GM12891 (cell line): ENCODE results near the gene MYOM1.

Experiments
- DNase-seq: peaks from one replicate; pipeline ENCODE4 v3.0.0; 2011; ENCODE audit warnings: low spot score; ENCODE audit not compliant: insufficient read length
- FAIRE-seq: peaks from 2 replicates; lab custom pipeline; 2011; peaks lifted over from hg19 to GRCh38; lab: Jason Lieb, UNC
- PAX5 ChIP-seq: IDR thresholded peaks from 2 replicates; pipeline ENCODE4 v1.6.1; 2011; ENCODE audit warnings: low read length, moderate library complexity, mild to moderate bottlenecking; ENCODE audit not compliant: insufficient read depth, severe bottlenecking
- POLR2A ChIP-seq: IDR thresholded peaks from 2 replicates; pipeline ENCODE4 v1.6.1; 2011; ENCODE audit warnings: low read depth, low read length, control low read depth
- POLR2AphosphoS5 ChIP-seq: IDR thresholded peaks from 2 replicates; pipeline ENCODE4 v1.6.1; 2011; ENCODE audit warnings: low read depth, low read length, control low read depth
- POU2F2 ChIP-seq: IDR thresholded peaks from 2 replicates; pipeline ENCODE4 v1.6.1; 2011; ENCODE audit warnings: low read depth, mild to moderate bottlenecking, control low read depth, low read length, moderate library complexity
- SPI1 ChIP-seq: IDR thresholded peaks from 2 replicates; pipeline ENCODE4 v1.6.1; 2011; ENCODE audit warnings: low read depth, low read length, control low read depth
- TAF1 ChIP-seq: IDR thresholded peaks from 2 replicates; pipeline ENCODE4 v1.6.1; 2011; ENCODE audit warnings: low read depth, low read length, control low read depth

MYOM1 gene

GRCh38 chr18:3154214-3154613, 65.6 kb downstream of the MYOM1 start:
- TF ChIP-seq SPI1 (no peak), POLR2AphosphoS5 (no peak), TAF1 (no peak), POU2F2 (no peak), POLR2A (no peak), PAX5 (no peak)
- FAIRE-seq (no peak), DNase-seq (no peak)

- TF ChIP-seq TAF1: no peak
- TF ChIP-seq POLR2AphosphoS5: no peak
- TF ChIP-seq POLR2A: no peak
- no peak for TF ChIP-seq PAX5
- TF ChIP-seq POU2F2: no peak
- no peak for TF ChIP-seq SPI1
- FAIRE-seq (peak; percentile 40), DNase-seq (no peak)
Measured at GRCh38 chr18:3153107-3153704, 66.6 kb downstream of the MYOM1 start.

- TF ChIP-seq SPI1: no peak
- no peak for TF ChIP-seq POU2F2
- TF ChIP-seq POLR2AphosphoS5: no peak
- no peak for TF ChIP-seq PAX5
- no peak for TF ChIP-seq POLR2A
- TF ChIP-seq TAF1: no peak
- FAIRE-seq: no peak
- DNase-seq: no peak
Measured at GRCh38 chr18:3152294-3152693, 67.5 kb downstream of the MYOM1 start.

- no peak for TF ChIP-seq POLR2A
- TF ChIP-seq SPI1: no peak
- TF ChIP-seq TAF1: no peak
- no peak for TF ChIP-seq POU2F2
- no peak for TF ChIP-seq PAX5
- no peak for TF ChIP-seq POLR2AphosphoS5
- peak; percentile 33 for DNase-seq
- FAIRE-seq: peak; percentile 66
Measured at GRCh38 chr18:3151399-3152264, 68.1 kb downstream of the MYOM1 start.

- DNase-seq (no peak), FAIRE-seq (no peak)
- no peak for TF ChIP-seq TAF1
- TF ChIP-seq POU2F2: no peak
Measured at GRCh38 chr18:3150688-3151087, 69.1 kb downstream of the MYOM1 start.

GRCh38 chr18:3150274-3150673, 69.5 kb downstream of the MYOM1 start:
- DNase-seq: no peak
- no peak for FAIRE-seq
- no peak for TF ChIP-seq POLR2A
- no peak for TF ChIP-seq TAF1
- no peak for TF ChIP-seq SPI1
- TF ChIP-seq POU2F2: no peak
- no peak for TF ChIP-seq PAX5
- no peak for TF ChIP-seq POLR2AphosphoS5

- TF ChIP-seq PAX5 (no peak), SPI1 (no peak), POLR2AphosphoS5 (no peak), POU2F2 (no peak), TAF1 (no peak), POLR2A (no peak)
- no peak for DNase-seq
- no peak for FAIRE-seq
Measured at GRCh38 chr18:3148930-3149535, 70.7 kb downstream of the MYOM1 start.

GRCh38 chr18:3147935-3148554, 71.7 kb downstream of the MYOM1 start:
- no peak for TF ChIP-seq POU2F2
- TF ChIP-seq SPI1: no peak
- no peak for TF ChIP-seq TAF1
- TF ChIP-seq PAX5: no peak
- no peak for TF ChIP-seq POLR2AphosphoS5
- no peak for TF ChIP-seq POLR2A
- DNase-seq (no peak), FAIRE-seq (peak; percentile 13)

- DNase-seq (no peak), FAIRE-seq (no peak)
- TF ChIP-seq POU2F2 (no peak), PAX5 (no peak), SPI1 (no peak), POLR2AphosphoS5 (no peak), POLR2A (no peak), TAF1 (no peak)
Measured at GRCh38 chr18:3140986-3141639, 78.7 kb downstream of the MYOM1 start.
